Neuronal stem cell (in vitro differentiated cells): Measurements from ENCODE around the gene APLNR.

Source experiments
- DNase-seq: peaks from one replicate; pipeline ENCODE4 v3.0.0-alpha.2; 2013; ENCODE audit warnings: low spot score
- H2AFZ ChIP-seq: one replicate; pipeline ENCODE4 v1.6.1; 2013; ENCODE audit warnings: mild to moderate bottlenecking, low read length, inconsistent platforms
- H2AK5ac ChIP-seq: 2 replicates; pipeline ENCODE4 v1.6.1; 2013; ENCODE audit warnings: low read depth, mild to moderate bottlenecking, inconsistent platforms, low read length, moderate library complexity, mixed read lengths
- H2BK120ac ChIP-seq: 2 replicates; pipeline ENCODE4 v1.6.1; 2013; ENCODE audit warnings: low read depth, mild to moderate bottlenecking, inconsistent platforms, low read length, moderate library complexity, mixed read lengths
- H2BK12ac ChIP-seq: one replicate; pipeline ENCODE4 v1.6.1; 2013; ENCODE audit warnings: low read length, inconsistent platforms
- H2BK15ac ChIP-seq: 2 replicates; pipeline ENCODE4 v1.6.1; 2013; ENCODE audit warnings: mild to moderate bottlenecking, low read length, inconsistent platforms, mixed read lengths
- H2BK5ac ChIP-seq: one replicate; pipeline ENCODE4 v1.6.1; 2013; ENCODE audit warnings: inconsistent platforms, mild to moderate bottlenecking, low read length, moderate library complexity
- H3K14ac ChIP-seq: one replicate; pipeline ENCODE4 v1.6.1; 2013; ENCODE audit warnings: low read length, inconsistent platforms
- H3K18ac ChIP-seq: 2 replicates; pipeline ENCODE4 v1.6.1; 2013; ENCODE audit warnings: low read length, inconsistent platforms
- H3K23ac ChIP-seq: 2 replicates; pipeline ENCODE4 v1.6.1; 2013; ENCODE audit warnings: low read depth, mild to moderate bottlenecking, mixed read lengths, low read length, inconsistent platforms; ENCODE audit not compliant: poor library complexity
- H3K27ac ChIP-seq: replicated peaks from 3 replicates; pipeline ENCODE4 v1.5.1; 2013; ENCODE audit warnings: low read length, inconsistent platforms
- H3K27me3 ChIP-seq, 3 experiments: 2 replicates each; pipeline ENCODE4 v1.6.1; 2013; ENCODE audit warnings: low read length in 3 of 3, mild to moderate bottlenecking in 2 of 3, inconsistent platforms in 1 of 3, low read depth in 1 of 3, mixed read lengths in 1 of 3, moderate library complexity in 1 of 3; ENCODE audit not compliant: control insufficient read depth in 3 of 3, insufficient read depth in 3 of 3
- H3K36me3 ChIP-seq, 2 donors: replicated peaks in 1 of 2; 2 replicates each; pipeline ENCODE4 v1.6.1; 2013; ENCODE audit warnings: low read length in 2 of 2; ENCODE audit not compliant: control insufficient read depth in 2 of 2, insufficient read depth in 2 of 2
- H3K4ac ChIP-seq: 2 replicates; pipeline ENCODE4 v1.6.1; 2013; ENCODE audit warnings: inconsistent platforms, mild to moderate bottlenecking, low read length, moderate library complexity
- H3K4me1 ChIP-seq, 2 donors: 1 replicate in 1 of 2; 2 replicates in 1 of 2; pipeline ENCODE4 v1.6.1; 2013; ENCODE audit warnings: low read length in 2 of 2, low read depth in 1 of 2; ENCODE audit not compliant: control insufficient read depth in 2 of 2, insufficient read depth in 1 of 2
- H3K4me2 ChIP-seq: one replicate; pipeline ENCODE4 v1.6.1; 2013; ENCODE audit warnings: mild to moderate bottlenecking, low read length, inconsistent platforms; ENCODE audit not compliant: insufficient read depth, poor library complexity, severe bottlenecking
- H3K4me3 ChIP-seq, 2 donors: 2 replicates each; pipeline ENCODE4 v1.5.1; 2013; ENCODE audit warnings: low read length in 2 of 2, mild to moderate bottlenecking in 2 of 2, inconsistent platforms in 1 of 2, moderate library complexity in 1 of 2
- H3K79me1 ChIP-seq: one replicate; pipeline ENCODE4 v1.6.1; 2013; ENCODE audit warnings: low read depth, mild to moderate bottlenecking, inconsistent platforms, low read length, moderate library complexity
- H3K9ac ChIP-seq: one replicate; pipeline ENCODE4 v1.6.1; 2013; ENCODE audit warnings: mild to moderate bottlenecking, low read depth, low read length, inconsistent platforms; ENCODE audit not compliant: poor library complexity
- H3K9me3 ChIP-seq, 2 donors: replicated peaks in 1 of 2; 2 replicates each; pipeline versions ENCODE3 to v1.6.1; 2013; ENCODE audit warnings: low read length in 2 of 2, mild to moderate bottlenecking in 2 of 2, inconsistent platforms in 1 of 2, low read depth in 1 of 2, mixed read lengths in 1 of 2, moderate library complexity in 1 of 2; ENCODE audit not compliant: control insufficient read depth in 2 of 2, insufficient read depth in 1 of 2
- H4K8ac ChIP-seq: one replicate; pipeline ENCODE4 v1.6.1; 2013; ENCODE audit warnings: low read depth, mild to moderate bottlenecking, inconsistent platforms, low read length, moderate library complexity
- H4K91ac ChIP-seq: one replicate; pipeline ENCODE4 v1.6.1; 2013; ENCODE audit warnings: low read length, low read depth, mild to moderate bottlenecking, inconsistent platforms; ENCODE audit not compliant: poor library complexity
- WGBS, 2 donors: extraction: QIAGEN DNeasy Blood & Tissue Kit; methylation state at CpG; one replicate each; pipeline ENCODE4 v1.1.7; 2013; ENCODE audit warnings: missing lambda C conversion rate in 2 of 2, mixed read lengths in 1 of 2; ENCODE audit not compliant: insufficient read length in 2 of 2, insufficient replicate concordance in 1 of 2; ENCODE audit errors: extremely low coverage in 2 of 2; 5-methylcytosine and 5-hydroxymethylcytosine counted together

APLNR gene

GRCh38 chr11:57239348-57239747, 2.3 kb upstream of the APLNR start:
- Histone ChIP-seq H3K9ac (no peak overlapping the region), H3K79me1 (no peaks in the 10 kb centered on the region), H3K9me3 (no peaks in the 10 kb centered on the region), H2BK120ac (no peak overlapping the region), H4K8ac (no peak overlapping the region), H3K4me3 (no peak overlapping the region), H2AFZ (no peak overlapping the region), H2AK5ac (no peak overlapping the region), H3K4me1 (peaks cover 26 to 29% of the 10 kb centered on the region in 2 donors), H3K18ac (no peak overlapping the region), H3K23ac (no peak overlapping the region), H2BK15ac (no peak overlapping the region), H3K14ac (no peak overlapping the region), H3K27ac (no peak overlapping the region), H3K4me2 (no peak overlapping the region), H3K4ac (no peak overlapping the region), H2BK5ac (no peak overlapping the region), H2BK12ac (no peak overlapping the region), H3K36me3 (no peaks in the 10 kb centered on the region), H3K27me3 (no peaks in the 10 kb centered on the region), H4K91ac (no peak overlapping the region)
- no peak for DNase-seq
- no CpG with 5 or more reads among the region's 1 CpG for WGBS, 2 donors

GRCh38 chr11:57235761-57236703, 1.0 kb downstream of the APLNR start:
- Histone ChIP-seq H3K27ac (no peak overlapping the region), H4K91ac (peak overlapping the region; percentile 34), H3K4me2 (no peak overlapping the region), H4K8ac (peak overlapping the region; percentile 52), H2BK5ac (peak overlapping the region; percentile 69), H2AK5ac (peak overlapping the region; percentile 98), H3K79me1 (no peaks in the 10 kb centered on the region), H3K4ac (peak overlapping the region; percentile 79), H3K4me3 (peak overlapping the region in 1 of 2 donors; percentile 4), H3K23ac (peak overlapping the region; percentile 92), H3K4me1 (peaks cover 21 to 28% of the 10 kb centered on the region in 2 donors), H3K14ac (peak overlapping the region; percentile 78), H3K27me3 (no peaks in the 10 kb centered on the region), H2BK15ac (peak overlapping the region; percentile 79), H2BK12ac (peak overlapping the region; percentile 79), H3K36me3 (no peaks in the 10 kb centered on the region), H2AFZ (no peak overlapping the region), H3K18ac (peak overlapping the region; percentile 89), H3K9ac (peak overlapping the region; percentile 22), H2BK120ac (no peak overlapping the region), H3K9me3 (no peaks in the 10 kb centered on the region)
- no peak for DNase-seq
- no CpG with 5 or more reads among the region's 39 CpGs for WGBS, 2 donors

- peak overlapping the region; percentile 16 for H2BK15ac ChIP-seq
Observed at GRCh38 chr11:57233702-57234101, 3.3 kb downstream of the APLNR start.

GRCh38 chr11:57231539-57232253, 5.4 kb downstream of the APLNR start:
- no CpG with 5 or more reads among the region's 3 CpGs for WGBS, 2 donors
- Histone ChIP-seq H3K4me1 (peaks cover 13 to 19% of the 10 kb centered on the region in 2 donors), H3K18ac (no peak overlapping the region), H3K23ac (no peak overlapping the region), H3K79me1 (no peaks in the 10 kb centered on the region), H3K36me3 (no peaks in the 10 kb centered on the region), H3K14ac (no peak overlapping the region), H3K9ac (no peak overlapping the region), H4K91ac (no peak overlapping the region), H3K27ac (no peak overlapping the region), H4K8ac (no peak overlapping the region), H3K9me3 (no peaks in the 10 kb centered on the region), H3K4me2 (no peak overlapping the region), H2BK120ac (no peak overlapping the region), H2BK15ac (no peak overlapping the region), H3K4ac (no peak overlapping the region), H3K4me3 (no peak overlapping the region), H2BK5ac (no peak overlapping the region), H2AK5ac (no peak overlapping the region), H2AFZ (no peak overlapping the region), H3K27me3 (no peaks in the 10 kb centered on the region), H2BK12ac (no peak overlapping the region)
- DNase-seq: no peak

More at GRCh38 chr11:57233702-57234101, 3.3 kb downstream of the APLNR start:
- Histone ChIP-seq H3K23ac (no peak overlapping the region), H3K4me3 (no peak overlapping the region), H3K4me2 (no peak overlapping the region), H3K27me3 (no peaks in the 10 kb centered on the region), H3K14ac (no peak overlapping the region), H2BK12ac (no peak overlapping the region), H2BK120ac (no peak overlapping the region), H3K9ac (no peak overlapping the region), H2AK5ac (no peak overlapping the region), H3K4ac (no peak overlapping the region), H3K36me3 (no peaks in the 10 kb centered on the region), H3K4me1 (peaks cover 23 to 28% of the 10 kb centered on the region in 2 donors), H3K27ac (no peak overlapping the region), H3K18ac (no peak overlapping the region), H3K9me3 (no peaks in the 10 kb centered on the region), H4K8ac (no peak overlapping the region), H3K79me1 (no peaks in the 10 kb centered on the region), H2AFZ (peak overlapping the region; percentile 30), H4K91ac (no peak overlapping the region), H2BK5ac (no peak overlapping the region)
- no CpG with 5 or more reads among the region's 5 CpGs for WGBS, 2 donors
- DNase-seq: no peak
